GM19099 (cell line): ENCODE measurements around the gene HCN3.

Experiments used
- POLR2A ChIP-seq: IDR thresholded peaks from 3 replicates; pipeline ENCODE4 v1.6.1; 2011; ENCODE audit warnings: low read depth; ENCODE audit not compliant: insufficient read length; ENCODE audit errors: extremely low read depth

Gene HCN3

DNA sequence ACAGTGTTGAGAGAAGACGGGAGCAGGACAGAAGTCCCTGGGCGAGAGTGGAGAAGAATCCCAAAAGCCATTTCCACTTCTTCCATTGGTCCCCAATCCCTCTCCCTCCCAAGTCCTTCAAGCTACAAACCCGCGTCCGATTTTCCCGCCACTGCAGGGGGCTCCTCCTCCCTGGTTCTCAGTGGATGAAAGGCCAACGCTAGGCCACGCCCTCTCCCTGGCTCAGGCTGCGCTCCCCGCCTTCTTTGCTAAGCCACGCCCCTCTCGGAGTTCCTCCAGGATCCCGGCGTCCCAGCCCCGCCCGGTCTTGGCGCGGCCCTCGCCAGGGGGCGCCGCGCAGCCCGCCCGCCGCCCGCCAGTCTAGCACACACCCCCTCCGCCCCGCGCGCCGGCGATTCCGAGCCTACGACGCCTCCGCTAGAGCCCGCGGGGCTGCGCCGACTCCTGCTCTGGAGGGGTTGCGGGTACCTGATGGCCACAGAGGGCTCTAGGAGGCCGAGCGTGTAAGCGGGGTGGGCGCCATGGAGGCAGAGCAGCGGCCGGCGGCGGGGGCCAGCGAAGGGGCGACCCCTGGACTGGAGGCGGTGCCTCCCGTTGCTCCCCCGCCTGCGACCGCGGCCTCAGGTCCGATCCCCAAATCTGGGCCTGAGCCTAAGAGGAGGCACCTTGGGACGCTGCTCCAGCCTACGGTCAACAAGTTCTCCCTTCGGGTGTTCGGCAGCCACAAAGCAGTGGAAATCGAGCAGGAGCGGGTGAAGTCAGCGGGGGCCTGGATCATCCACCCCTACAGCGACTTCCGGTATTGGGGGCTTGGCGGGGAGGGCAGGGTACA lies at the start of gene HCN3:
Gene HCN3 (plus strand): TSS at position 394 of the 832 bp plus-strand sequence. CDS start 128 bp downstream, at position 522.
- no peak for TF ChIP-seq POLR2A

DNA sequence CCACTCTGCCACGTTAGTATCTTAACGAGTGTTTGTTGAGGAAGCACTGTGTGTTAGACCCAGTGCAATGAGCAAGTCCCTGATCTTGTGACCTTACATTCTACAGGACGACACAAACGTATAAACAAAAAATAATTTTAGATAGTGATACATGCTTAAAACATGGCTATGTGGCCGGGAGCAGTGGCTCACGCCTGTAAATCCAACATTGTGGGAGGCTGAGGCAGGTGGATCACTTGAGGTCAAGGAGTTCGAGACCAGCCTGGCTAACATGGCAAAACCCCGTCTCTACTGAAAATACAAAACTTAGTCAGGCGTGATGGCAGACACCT lies 49.2 kb upstream of the HCN3 start:
- TF ChIP-seq POLR2A = no peak

DNA sequence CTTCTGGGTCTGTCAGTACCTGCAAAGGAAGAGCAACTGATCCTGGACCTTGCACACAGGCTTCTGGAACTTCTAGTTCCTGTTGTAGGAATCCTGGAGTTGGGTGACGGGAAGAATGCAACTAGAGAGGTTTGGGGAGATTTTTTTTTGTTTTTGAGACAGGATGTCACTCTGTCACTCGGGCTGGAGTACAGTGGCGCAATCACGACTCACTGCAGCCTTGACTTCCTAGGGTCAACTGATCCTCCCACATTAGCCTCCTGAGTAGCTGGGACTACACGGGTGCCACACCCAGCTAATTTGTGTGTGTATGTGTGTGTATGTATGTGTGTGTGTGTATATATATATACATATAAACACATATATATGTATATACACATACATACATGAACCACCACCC lies 40.8 kb upstream of the HCN3 start:
- TF ChIP-seq POLR2A = no peak

DNA sequence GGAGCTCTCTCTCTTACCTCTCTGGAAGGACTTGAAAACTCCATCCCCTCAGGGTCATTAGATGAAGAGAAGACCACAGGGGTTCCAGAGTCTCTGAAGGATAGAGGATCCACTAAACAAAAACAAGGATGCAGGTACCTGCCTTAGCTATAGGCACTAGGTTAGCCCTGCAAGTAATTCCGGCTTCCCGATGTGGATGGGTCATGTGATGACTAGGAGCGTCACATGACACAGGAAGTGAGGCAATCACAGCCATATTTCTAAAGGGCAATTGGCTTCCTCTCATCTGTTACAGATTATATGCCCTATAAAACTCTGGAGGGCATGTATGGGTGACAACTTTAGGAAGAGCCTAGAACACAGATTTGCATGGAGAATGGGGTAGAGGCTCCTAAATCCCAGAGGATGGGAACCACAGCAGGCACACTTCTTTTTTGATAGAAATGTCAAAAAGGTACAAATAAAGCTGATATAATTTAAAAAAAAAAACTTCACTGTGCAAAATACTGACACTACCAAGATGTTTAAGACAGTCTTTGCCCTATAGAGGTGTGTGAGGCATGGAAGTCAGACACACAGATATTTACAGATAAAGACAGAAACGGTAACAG lies 36.1 kb upstream of the HCN3 start:
- peak; percentile 20 for TF ChIP-seq POLR2A

DNA sequence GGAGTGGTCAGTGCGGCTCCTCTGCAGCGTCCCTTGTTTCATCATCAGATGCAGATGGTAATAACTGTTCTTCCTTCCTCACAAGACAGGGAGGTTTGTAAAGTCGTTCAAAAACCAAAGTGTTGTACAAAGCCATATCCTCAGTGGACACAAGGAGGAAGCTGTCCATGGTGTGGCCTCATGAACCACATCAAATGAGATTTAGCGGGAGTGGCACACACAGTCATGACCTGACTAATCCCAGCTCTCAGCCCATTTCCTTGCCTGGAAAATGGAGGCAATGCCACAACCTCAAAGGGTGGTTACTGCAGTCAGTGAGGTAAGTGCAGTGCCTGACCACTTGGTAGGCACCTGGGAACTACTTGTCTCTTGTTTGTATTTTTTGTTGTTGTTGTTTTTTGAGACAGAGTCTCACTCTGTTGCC lies 35.4 kb upstream of the HCN3 start:
- no peak for TF ChIP-seq POLR2A

DNA sequence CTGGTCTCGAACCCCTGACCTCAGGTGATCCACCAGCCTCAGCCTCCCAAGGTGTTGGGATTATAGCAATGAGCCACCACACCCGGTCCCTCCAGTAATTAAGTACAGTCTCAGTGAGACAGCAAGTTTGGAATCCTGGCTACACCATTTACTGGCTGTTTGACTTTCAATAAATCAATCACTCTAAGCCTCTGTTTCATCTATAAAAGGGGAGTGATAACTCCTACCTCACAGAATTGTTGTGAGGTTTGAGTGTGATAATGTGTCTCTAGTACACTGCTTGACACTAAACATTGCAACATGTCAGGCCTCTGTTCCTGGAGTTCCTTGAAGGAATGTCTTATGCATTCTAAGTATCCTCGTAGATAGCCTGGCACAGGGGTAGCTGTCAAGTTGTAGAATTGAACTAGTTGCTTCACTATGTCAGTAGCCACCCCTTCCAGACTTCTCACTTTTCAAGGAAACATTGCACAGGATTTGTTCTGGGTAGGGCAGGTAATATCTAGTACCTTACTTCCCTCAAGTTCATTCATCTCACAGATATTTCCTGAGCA lies 34.4 kb upstream of the HCN3 start:
- TF ChIP-seq POLR2A = no peak

DNA sequence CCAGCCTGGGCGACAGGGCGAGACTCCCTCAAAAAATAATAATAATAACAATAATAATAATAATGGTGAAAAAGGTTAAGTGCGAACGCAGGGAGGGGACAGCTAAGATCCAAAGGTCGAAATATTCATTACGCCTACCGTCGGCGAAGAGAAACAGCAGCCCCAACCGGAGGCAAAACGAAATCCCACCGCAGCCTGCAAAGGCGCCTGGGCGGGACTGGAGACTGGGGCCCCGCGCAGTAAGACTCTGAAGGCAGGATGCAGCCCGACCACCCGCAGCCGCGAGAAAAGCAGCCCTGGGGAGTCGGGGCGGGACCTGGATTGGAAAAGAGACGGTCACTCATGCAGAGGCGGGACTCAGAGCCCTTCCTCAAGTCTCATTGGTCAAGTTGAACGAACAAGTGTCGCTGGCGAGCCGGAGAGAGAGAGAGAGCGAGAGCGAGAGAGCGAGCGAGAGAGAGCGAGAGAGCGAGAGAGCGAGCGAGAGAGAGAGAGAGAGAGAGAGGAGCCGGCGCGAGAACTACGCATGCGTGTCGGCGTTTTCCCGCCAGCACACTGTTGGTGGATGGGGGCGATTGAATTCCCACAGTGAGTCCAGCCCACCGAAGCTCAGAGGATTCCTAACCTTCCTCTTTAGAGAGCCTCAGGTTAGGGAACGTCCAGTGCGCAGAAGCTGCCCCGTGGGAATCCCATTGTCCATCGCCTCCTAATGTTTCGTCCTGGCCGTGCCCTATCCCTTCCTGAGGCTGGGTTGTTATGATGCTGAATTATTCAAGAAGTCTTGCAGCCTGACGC lies 32.7 kb upstream of the HCN3 start:
- TF ChIP-seq POLR2A = peak; percentile 97

DNA sequence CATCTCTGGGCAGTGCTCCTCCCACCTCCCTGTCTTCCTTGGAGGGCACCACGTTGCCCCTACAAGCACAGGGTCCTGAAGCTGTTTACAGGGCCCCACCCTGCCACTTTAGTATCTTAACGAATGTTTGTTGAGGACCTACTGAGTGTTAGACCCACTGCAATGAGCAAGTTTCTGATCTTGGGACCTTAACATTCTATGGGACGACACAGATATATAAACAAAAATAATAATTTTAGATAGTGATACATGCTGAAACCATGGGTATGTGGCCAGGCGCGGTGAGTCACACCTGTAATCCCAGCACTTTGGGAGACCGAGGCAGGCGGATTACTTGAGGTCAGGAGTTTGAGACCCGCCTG lies 32.1 kb upstream of the HCN3 start:
- no peak for TF ChIP-seq POLR2A

DNA sequence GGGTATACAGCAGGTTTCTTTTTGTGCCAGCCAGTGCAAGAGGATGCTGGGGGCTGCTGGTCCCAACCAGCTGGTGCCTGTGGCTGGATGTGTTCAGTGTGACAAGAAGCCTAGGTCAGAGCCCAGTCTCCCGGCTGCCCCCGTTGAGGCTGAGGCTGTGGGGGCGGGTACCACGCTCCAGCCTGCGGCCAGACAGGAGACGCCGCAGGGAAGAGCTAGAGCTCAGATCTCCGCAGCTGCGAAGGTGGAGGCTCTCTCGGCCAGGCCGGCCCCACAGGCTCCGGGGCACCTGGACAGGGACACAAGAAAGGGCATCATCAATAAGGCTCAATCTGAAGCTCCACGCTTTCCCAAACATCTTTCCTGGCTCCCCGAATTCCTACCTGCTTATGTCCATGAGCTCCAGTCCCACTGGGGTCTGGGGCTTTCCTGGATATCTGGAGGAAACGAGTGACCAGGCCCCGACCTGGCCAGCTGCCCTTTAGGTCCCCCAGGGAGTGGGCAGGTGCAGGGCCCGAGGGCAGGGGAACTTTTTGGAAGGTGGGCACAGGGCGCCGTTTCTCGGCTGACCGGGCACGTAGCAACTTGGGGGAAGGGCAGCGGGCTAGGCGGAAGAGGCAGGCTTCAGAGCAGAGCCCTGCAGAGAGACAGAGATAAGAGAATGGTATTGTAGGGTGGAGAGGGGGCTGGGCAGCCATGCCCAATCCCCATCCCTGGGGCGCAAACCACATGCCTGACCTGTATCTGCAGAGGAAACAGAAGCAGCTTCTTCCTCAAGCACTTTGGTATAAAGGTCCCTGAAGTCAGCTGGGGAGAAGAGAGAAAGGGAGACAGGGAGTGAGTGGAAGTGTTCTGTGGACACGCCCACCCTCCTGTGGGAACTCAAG lies 29.4 kb upstream of the HCN3 start:
- TF ChIP-seq POLR2A = no peak

DNA sequence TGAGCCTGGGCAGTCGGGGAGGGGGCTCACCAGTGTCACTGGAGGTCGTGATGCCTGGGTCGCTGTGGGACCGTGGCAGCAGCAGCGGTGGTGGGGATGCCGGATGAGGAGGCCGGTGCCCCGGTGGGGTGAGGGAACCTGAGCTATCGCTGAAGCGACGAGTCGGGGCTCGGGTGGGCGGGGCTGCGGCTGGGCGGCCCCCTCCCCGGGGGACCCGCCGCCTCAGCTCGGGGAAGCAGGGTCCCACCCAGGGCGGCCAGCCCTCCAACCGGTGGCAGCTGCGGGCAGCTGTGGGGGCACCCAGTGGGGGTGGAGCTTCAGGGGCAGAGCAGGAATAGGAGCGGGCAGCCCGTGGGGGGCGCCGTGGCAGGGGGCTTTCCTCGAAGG lies 27.0 kb upstream of the HCN3 start:
- TF ChIP-seq POLR2A = no peak

DNA sequence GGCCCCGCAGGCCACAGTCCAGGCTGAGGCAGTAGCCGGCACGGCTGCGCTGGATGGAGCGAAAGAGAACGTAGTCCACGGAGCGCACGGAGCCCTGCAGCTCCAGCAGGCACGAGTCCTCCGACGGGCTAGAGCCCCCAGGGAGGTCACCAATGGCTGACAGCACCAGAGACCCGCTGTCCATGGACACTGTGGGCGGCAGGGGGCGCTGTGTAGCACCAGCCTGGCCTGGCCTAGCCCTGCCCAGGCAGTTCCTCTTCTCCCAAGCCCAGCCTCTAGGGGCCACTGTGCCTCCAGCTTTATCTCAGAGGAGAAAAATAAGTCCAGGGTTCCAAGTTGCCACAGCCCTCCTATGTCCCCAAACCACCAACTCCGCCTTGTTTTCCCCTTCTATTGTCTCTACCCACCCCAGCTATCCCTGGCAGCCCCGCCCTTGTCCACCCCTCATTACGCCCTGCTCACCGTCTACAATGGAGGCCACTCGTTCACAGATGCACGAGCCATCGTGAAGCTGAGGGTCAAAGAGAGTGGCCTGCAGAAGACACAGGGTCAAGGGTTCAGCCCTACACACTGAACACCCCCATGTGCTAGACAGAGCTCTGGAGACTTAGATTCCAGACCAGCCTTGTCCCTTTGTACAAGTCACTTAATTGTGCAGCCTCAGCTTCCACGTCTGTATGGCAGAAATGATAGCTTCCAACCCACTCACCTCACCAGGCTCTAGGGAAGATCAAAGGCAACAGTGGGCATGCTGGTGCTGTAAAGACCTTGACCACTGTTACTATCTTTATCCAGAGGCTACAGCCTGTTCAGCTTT lies 26.4 kb upstream of the HCN3 start:
- TF ChIP-seq POLR2A = peak; percentile 41

DNA sequence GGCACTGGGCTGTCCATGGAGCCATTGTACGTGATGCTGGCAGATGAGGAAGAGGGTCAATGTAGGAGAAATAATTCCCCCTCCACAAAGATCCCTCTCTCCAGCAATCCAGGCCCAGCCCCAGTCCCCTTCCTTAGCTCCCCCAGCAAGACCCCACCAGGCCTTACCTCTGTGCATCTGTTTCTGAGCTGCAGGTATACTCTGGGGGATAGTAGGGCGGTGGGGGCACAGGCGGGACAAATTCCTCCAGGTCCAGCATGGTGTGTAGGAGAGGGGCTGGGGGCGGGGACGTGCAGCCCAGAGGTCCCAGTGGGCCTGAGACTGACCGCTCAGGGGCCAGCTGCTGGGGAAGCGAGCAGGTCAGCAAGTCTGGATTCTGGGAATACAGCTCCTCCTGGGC lies 25.7 kb upstream of the HCN3 start:
- TF ChIP-seq POLR2A = no peak

DNA sequence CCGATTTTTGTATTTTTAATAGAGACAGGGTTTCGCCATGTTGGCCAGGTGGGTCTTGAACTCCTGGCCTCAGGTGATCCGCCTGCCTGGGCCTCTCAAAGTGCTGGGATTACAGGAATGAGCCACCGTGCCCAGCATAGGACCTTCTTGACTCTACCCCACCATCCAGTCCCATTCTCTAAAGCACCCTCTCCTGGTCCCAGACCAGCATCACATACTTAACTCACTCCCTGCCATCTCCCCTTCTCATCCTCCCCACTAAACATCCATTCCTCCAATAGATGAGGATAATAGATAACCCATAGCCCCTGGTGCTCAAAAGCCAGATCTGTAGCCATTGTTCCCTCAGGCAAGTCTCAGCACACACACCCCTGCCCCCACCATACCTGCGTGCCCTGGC lies 24.1 kb upstream of the HCN3 start:
- TF ChIP-seq POLR2A = no peak

DNA sequence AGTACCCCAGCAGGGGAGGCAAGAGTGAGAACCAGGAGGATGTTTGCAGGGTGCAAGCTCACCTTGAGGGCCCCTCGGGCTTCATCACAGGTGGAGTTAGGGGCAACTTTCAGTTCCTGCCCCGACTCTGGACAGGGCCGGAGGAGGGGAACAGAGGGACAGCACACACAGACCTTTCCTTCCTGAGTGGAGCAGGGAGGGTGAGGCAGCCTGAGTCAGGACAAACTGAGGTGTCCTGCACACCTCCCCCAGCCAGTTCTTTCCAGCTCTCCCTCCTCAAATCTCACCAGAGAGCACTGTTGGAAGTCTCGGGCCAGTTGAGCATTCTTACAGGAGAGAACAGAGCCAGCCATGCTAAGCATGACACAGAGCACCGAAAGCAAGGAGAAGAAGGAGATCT lies 23.5 kb upstream of the HCN3 start:
- TF ChIP-seq POLR2A = no peak

DNA sequence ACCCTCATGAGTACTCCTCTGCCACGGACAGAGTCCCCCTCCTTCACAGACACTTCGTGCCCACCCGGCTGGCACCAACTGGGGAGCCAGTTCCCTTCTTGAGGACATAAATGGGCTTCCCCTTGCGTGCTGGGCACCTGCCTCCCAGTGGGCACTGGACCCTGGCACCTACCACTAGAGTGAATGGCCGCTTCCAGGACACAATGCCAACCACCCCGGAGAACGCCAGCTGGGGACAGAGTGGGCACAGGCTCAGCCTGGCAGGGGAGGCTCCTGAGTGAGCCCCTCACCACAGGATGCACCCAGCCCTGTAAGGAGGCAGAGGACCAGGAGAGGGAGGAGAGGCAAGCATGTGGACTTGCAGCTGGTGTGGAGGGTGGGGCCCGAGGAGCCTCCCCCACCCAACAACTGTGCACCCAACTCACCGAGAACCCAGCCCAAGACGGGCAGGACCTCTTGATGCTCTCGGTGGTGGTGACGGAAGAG lies 23.0 kb upstream of the HCN3 start:
- no peak for TF ChIP-seq POLR2A
